T-cell (primary cell): ENCODE data around the gene SETD2. TPM values are rescaled to one million over a fixed set of nuclear protein-coding genes. Genes with fewer than 3 reads are reported as not detected.
A peak's percentile ranks its signal among the peaks of the same experiment; 100 is the strongest.

Source experiments
- ATAC-seq, 4 experiments: fragments of 200-7000 bp in 3 of 4; fragments of 150-1000 bp in 1 of 4; cut with Tn5 transposase; replicated peaks in 1 of 4; 1 replicate in 3 of 4; 2 replicates in 1 of 4; pipeline ENCODE4 v1.10.0; 2021; ENCODE audit warnings: moderate library complexity in 3 of 4, mild to moderate bottlenecking in 2 of 4, moderate number of reproducible peaks in 1 of 4
- CTCF ChIA-PET, 2 donors: fragments of 300-600 bp; sonication (Branson Sonifier 250); formaldehyde crosslinking; loops; one replicate each; lab custom pipeline; 2022; ENCODE audit warnings: antibody characterized with exemption in 2 of 2; lab: Charles Lee
- POLR2A ChIA-PET, 2 donors: fragments of 300-600 bp; sonication (Branson Sonifier 250); formaldehyde crosslinking; loops; one replicate each; lab custom pipeline; 2022; ENCODE audit warnings: antibody characterized with exemption in 2 of 2; lab: Charles Lee
- DNase-seq, 35 experiments: peaks; one replicate each; pipeline versions ENCODE4 v3.0.0 to v3.0.0-alpha.2; 2013 to 2023
- H3K27ac ChIP-seq: one replicate; pipeline ENCODE4 v1.5.1; 2013; ENCODE audit warnings: low read length
- H3K27me3 ChIP-seq, 2 experiments: replicated peaks in 1 of 2; 1 replicate in 1 of 2; 2 replicates in 1 of 2; pipeline versions ENCODE4 v1.6.1 to v1.7.0; 2013; ENCODE audit warnings: low read length in 1 of 2, mixed read lengths in 1 of 2; ENCODE audit not compliant: control insufficient read depth in 2 of 2, insufficient read depth in 2 of 2; ENCODE audit errors: extremely low read depth in 1 of 2
- H3K36me3 ChIP-seq, 2 donors: 1 replicate in 1 of 2; 2 replicates in 1 of 2; pipeline versions ENCODE4 v1.6.1 to v1.7.0; 2013; ENCODE audit warnings: low read length in 1 of 2; ENCODE audit not compliant: control insufficient read depth in 2 of 2, insufficient read depth in 1 of 2; ENCODE audit errors: extremely low read depth in 1 of 2
- H3K4me1 ChIP-seq, 2 experiments: 1 replicate in 1 of 2; 2 replicates in 1 of 2; pipeline versions ENCODE4 v1.6.1 to v1.7.0; 2013; ENCODE audit warnings: low read length in 2 of 2, mixed read lengths in 1 of 2; ENCODE audit not compliant: insufficient read depth in 2 of 2, control insufficient read depth in 1 of 2; ENCODE audit errors: extremely low read depth in 1 of 2
- H3K4me3 ChIP-seq, 2 donors: 1 replicate in 1 of 2; 2 replicates in 1 of 2; pipeline versions ENCODE4 v1.5.1 to v1.7.0; 2013; ENCODE audit warnings: mild to moderate bottlenecking in 2 of 2, low read length in 1 of 2, moderate library complexity in 1 of 2; ENCODE audit not compliant: control insufficient read depth in 1 of 2; ENCODE audit errors: extremely low read depth in 1 of 2
- H3K9me3 ChIP-seq: 2 replicates; pipeline ENCODE4 v1.7.0; 2013
- H3K27ac Mint-ChIP-seq, 2 donors: one replicate each; pipeline ENCODE4 v1.8.0; 2020 to 2021; ENCODE audit warnings: mild to moderate bottlenecking in 2 of 2, mixed read lengths in 2 of 2
- H3K27me3 Mint-ChIP-seq, 2 donors: one replicate each; pipeline ENCODE4 v1.8.0; 2021 to 2022; ENCODE audit warnings: mixed read lengths in 2 of 2
- H3K36me3 Mint-ChIP-seq: one replicate; pipeline ENCODE4 v1.8.0; 2021; ENCODE audit warnings: mixed read lengths
- H3K4me1 Mint-ChIP-seq, 3 donors: one replicate each; pipeline ENCODE4 v1.8.0; 2020 to 2022; ENCODE audit warnings: mixed read lengths in 3 of 3, mild to moderate bottlenecking in 1 of 3
- H3K4me3 Mint-ChIP-seq, 3 donors: one replicate each; pipeline ENCODE4 v1.8.0; 2020 to 2022; ENCODE audit warnings: mild to moderate bottlenecking in 3 of 3, mixed read lengths in 3 of 3, moderate library complexity in 3 of 3
- H3K9me3 Mint-ChIP-seq, 3 donors: one replicate each; pipeline ENCODE4 v1.8.0; 2020 to 2022; ENCODE audit warnings: mixed read lengths in 3 of 3
- WGBS: methylation state at CpG from one replicate; pipeline ENCODE4 v1.1.5; 2013; ENCODE audit warnings: missing lambda C conversion rate; ENCODE audit not compliant: insufficient coverage; 5-methylcytosine and 5-hydroxymethylcytosine counted together
- total RNA-seq, 35 experiments: library from RNA in 6 of 35; stranded (reverse) in 6 of 35; fragments of 120-200 nt in 1 of 35; gene quantifications; one replicate each; pipeline versions ENCODE4 v1.2.1 to v1.2.4 and lab custom pipeline; 2013 to 2026

Gene SETD2
- total RNA-seq, 5 donors from 2014 or later (not counting 1 experiment from before 2014, with no cell fraction given), result 58.1 to 84.6 (median 63.9) TPM

DNA sequence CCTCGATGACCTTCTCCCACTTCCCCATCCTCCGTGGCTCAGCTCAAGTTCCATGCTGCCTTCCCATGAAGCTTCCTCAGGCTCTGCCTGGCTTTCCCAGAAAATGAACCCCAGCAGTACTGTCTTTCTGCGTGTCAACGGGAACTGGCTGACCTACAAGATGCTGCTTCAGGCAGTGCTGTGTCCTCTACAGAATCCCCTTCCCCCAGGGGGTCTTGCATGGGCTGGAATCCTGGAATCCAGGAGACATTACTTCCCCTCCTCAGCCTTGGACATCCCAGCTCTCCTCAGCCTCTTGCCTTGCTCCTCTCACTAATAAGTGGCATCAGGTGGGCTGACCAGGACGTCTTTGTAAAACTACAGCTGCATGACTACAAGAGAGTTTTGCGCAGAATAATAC, 192.8 kb downstream of the SETD2 start:
- CTCF ChIA-PET, result interaction anchor here in 1 of 2 donors (1.0 kb wide), 1 partner anchor 58 kb away, joined by 3 read pairs; no protein-coding TSS in a partner anchor
- H3K36me3 ChIP-seq, result peaks cover 2 to 30% of the 10 kb centered on the region in 2 donors
- Mint-ChIP-seq H3K27ac (peak overlapping the region; percentile 79 to 84), H3K4me3 (peak overlapping the region; percentile 25 to 70 (median 57)), H3K27me3 (no peaks in the 10 kb centered on the region), H3K36me3 (peaks cover 20% of the 10 kb centered on the region), H3K9me3 (no peaks in the 10 kb centered on the region), H3K4me1 (peaks cover 87 to 89% (median 88%) of the 10 kb centered on the region in 3 donors)
- no peak overlapping the region for H3K4me3 ChIP-seq
- no peak overlapping the region for H3K27ac ChIP-seq
- DNase-seq, result no peak
- no peak for ATAC-seq
- H3K4me1 ChIP-seq, result peaks cover 16 to 87% of the 10 kb centered on the region in 2 experiments
- H3K9me3 ChIP-seq, result no peaks in the 10 kb centered on the region
- no peaks in the 10 kb centered on the region for H3K27me3 ChIP-seq
- 78% methylated on average over 4 of the region's 6 CpGs for WGBS
- POLR2A ChIA-PET, result no interaction called here

DNA sequence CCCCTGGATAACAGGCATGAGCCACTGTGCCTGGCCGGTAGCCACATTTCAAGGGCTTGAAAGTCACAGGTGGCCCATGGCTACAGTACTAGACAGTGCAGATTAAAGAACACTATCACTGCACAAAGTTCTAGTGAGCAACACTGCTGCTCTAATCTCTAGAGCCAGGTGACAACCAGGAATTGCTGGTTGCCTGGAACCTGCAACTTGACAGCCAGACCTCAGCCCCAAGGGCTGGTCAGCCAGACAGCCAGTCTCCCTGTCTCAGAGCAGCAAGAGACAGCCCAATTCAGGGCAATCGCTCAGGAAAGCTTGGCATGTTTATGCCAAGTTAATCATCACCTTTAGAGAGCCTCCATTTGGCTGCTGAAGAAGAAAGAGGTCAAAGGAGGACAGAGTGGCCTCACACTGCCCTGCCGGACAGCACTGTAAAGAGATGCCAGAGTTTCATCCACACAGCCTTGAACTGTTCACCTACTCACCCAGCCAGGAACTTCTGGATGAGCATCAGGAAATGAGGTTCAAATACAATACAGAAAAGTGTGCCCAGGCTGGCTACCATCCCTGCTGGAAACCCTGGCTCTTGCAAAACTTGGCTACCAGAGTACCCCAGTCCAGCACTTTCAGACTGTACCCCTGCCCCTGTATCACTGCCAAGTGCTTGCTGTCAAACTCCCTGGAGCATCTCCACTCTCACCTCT, 193.4 kb downstream of the SETD2 start:
- Histone ChIP-seq H3K9me3 (no peaks in the 10 kb centered on the region), H3K27me3 (no peaks in the 10 kb centered on the region), H3K4me1 (peaks cover 16 to 87% of the 10 kb centered on the region in 2 experiments), H3K4me3 (no peak overlapping the region), H3K36me3 (peaks cover 2 to 36% of the 10 kb centered on the region in 2 donors), H3K27ac (no peak overlapping the region)
- no peak for ATAC-seq
- Mint-ChIP-seq H3K4me1 (peaks cover 91 to 93% (median 92%) of the 10 kb centered on the region in 3 donors), H3K9me3 (no peaks in the 10 kb centered on the region), H3K27me3 (no peaks in the 10 kb centered on the region), H3K27ac (peak overlapping the region; percentile 72 to 79), H3K36me3 (peaks cover 24% of the 10 kb centered on the region), H3K4me3 (peak overlapping the region in 1 of 3 donors; percentile 70)
- WGBS, result 79% methylated on average over 3 of the region's 3 CpGs
- no peak for DNase-seq
- POLR2A ChIA-PET, result no interaction called here
- CTCF ChIA-PET, result interaction anchor here in 1 of 2 donors (0.7 to 1.0 kb wide), 2 partner anchors 57 to 145 kb away, joined by 3 to 4 read pairs; no protein-coding TSS in a partner anchor

DNA sequence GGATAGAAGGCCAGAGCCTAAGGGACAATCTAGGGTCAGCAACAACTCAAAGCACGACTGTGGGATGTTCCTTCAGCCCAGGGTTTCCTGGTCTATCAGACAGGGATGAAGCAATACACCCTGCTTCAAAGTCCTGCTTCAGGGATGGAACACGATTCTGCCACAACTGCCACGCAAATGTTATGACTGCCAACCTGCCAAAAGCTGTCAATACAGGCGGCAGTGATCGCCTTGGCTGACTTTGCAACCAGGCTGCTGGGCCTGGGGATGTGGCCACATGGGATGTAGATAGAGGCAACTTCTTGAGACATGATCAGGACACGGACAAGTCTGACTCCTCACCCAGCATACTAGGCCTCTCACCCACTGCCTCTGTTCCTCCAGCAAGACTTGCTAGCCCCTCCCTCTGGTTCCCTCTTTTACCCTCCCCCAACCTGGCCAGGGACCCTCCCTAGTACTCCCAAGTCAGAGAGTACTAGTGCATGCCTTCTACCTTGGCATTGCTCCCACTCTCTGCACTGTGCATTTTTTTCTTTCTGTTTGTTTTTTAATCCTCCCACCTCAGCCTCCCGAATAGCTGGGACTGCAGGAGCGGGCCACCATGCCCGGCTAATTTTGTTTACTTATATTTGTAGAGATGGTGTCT, 195.0 kb downstream of the SETD2 start:
- 61% methylated on average over 4 of the region's 9 CpGs for WGBS
- H3K27ac Mint-ChIP-seq, result peak overlapping the region in 1 of 2 donors; percentile 28
- no peaks in the 10 kb centered on the region for H3K9me3 Mint-ChIP-seq
- ChIA-PET CTCF (interaction anchor here in 1 of 2 donors (0.7 kb wide), 1 partner anchor 361 kb away, joined by 3 read pairs; no protein-coding TSS in a partner anchor), POLR2A (interaction anchor here in 1 of 2 donors (0.7 kb wide), 1 partner anchor 17 kb away, joined by 5 read pairs; no protein-coding TSS in a partner anchor)
- DNase-seq (no peak), ATAC-seq (no peak)
- H3K4me3 Mint-ChIP-seq, result no peak overlapping the region
- H3K27ac ChIP-seq, result no peak overlapping the region
- no peaks in the 10 kb centered on the region for H3K9me3 ChIP-seq
- peaks cover 19% of the 10 kb centered on the region for H3K36me3 Mint-ChIP-seq
- H3K4me1 Mint-ChIP-seq, result peaks cover 82 to 86% (median 84%) of the 10 kb centered on the region in 3 donors
- H3K4me1 ChIP-seq, result peaks cover 12 to 77% of the 10 kb centered on the region in 2 experiments
- H3K27me3 ChIP-seq, result no peaks in the 10 kb centered on the region
- H3K27me3 Mint-ChIP-seq, result no peaks in the 10 kb centered on the region
- H3K4me3 ChIP-seq, result no peak overlapping the region
- H3K36me3 ChIP-seq, result peaks cover 2 to 36% of the 10 kb centered on the region in 2 donors

DNA sequence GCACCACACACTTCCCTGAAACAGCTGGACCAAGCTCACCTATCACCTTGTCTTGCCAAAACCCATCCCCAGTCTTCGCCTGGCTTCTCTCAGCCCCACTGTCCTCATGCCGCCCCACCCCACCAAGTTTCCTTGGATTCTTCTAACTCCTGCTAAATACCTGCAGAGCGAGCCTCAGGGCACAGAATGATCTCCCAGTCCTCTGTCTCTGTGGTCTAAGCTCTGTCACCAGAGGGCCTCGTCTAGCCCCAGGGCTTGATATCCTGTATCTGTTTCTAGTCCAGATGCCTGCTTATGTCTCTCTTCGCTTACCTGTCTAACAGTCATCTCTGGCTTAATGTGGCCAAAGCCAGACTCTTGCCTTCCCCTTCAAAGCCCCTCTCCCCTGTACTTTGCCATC, 197.1 kb downstream of the SETD2 start:
- no peak overlapping the region for H3K4me3 ChIP-seq
- no peak overlapping the region for H3K27ac ChIP-seq
- Mint-ChIP-seq H3K9me3 (no peaks in the 10 kb centered on the region), H3K36me3 (peaks cover 24% of the 10 kb centered on the region), H3K4me3 (peak overlapping the region in 1 of 3 donors; percentile 29), H3K27me3 (no peaks in the 10 kb centered on the region), H3K27ac (peak overlapping the region; percentile 66 to 73), H3K4me1 (peaks cover 79 to 85% (median 79%) of the 10 kb centered on the region in 3 donors)
- peaks cover 9 to 66% of the 10 kb centered on the region in 2 experiments for H3K4me1 ChIP-seq
- 64% methylated on average over 5 of the region's 5 CpGs for WGBS
- no peaks in the 10 kb centered on the region for H3K27me3 ChIP-seq
- DNase-seq (no peak), ATAC-seq (peak in 3 of 4 experiments; percentile 27 to 45 (median 38))
- no peaks in the 10 kb centered on the region for H3K9me3 ChIP-seq
- POLR2A ChIA-PET, result interaction anchor here in 1 of 2 donors (0.6 kb wide), 1 partner anchor 16 kb away, joined by 5 read pairs; no protein-coding TSS in a partner anchor
- CTCF ChIA-PET, result no interaction called here
- H3K36me3 ChIP-seq, result peaks cover 2 to 36% of the 10 kb centered on the region in 2 donors

Other genes starting within 250 kb of the SETD2 start
- gene CCDC12, start 187.4 kb downstream of the SETD2 start, total RNA-seq, result 10 to 100 TPM; 66.5 to 78.4 (median 72.8) TPM
- gene NBEAL2, start 184.4 kb downstream of the SETD2 start, total RNA-seq, result 100 to 1,000 TPM; 141 to 206 (median 182) TPM
- 10 to 100 TPM in 2 of 5 donors, 1 to 10 TPM in 3; 2.6 to 15.2 (median 2.9) TPM for gene KIF9, start 118.7 kb upstream of the SETD2 start, total RNA-seq
- 10 to 100 TPM; 20.2 to 41.3 (median 25.7) TPM for gene KLHL18, start 118.8 kb upstream of the SETD2 start, total RNA-seq
- gene PTPN23, start 216.9 kb upstream of the SETD2 start, total RNA-seq, result 10 to 100 TPM; 39.2 to 59.6 (median 57.9) TPM